Activated CD4-positive, alpha-beta T cell treated with anti-CD3 and anti-CD28 coated beads, Interleukin-2, amount 50 U/mL, for 24 hours (primary cell): ENCODE measurements around the gene BTRC.
A peak's percentile ranks its signal among the peaks of the same experiment; 100 is the strongest.

Experiments
- DNase-seq, 2 donors: peaks; one replicate each; pipeline ENCODE4 v3.0.0-alpha.2; 2020; ENCODE audit warnings: low read depth in 1 of 2, low spot score in 1 of 2

The BTRC gene

DNA sequence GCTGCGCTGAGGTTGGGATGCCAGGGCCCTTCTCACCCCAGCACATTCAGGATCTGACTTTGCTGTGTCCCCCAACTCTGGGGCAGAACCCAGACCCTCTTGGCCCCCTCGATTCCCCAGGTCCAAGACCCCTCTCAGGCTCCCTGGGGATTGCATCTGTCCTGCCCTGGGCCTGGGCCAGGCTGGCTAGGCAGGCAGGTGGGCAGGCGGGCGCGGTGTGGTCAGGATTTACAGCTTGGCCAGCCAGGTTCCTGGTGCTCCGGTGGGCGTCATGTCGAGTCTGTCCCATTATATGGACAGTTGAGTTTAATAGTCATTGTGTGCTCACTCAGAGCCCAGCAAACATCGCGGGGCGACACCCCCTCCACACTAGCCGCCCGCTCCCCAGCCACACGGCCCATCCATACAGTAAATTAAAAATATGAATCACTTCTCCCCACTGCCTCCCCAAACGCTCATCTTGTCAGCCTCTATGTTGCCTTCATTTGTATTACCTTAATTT, 210.6 kb downstream of the BTRC start:
- DNase-seq, result no peak

GRCh38 chr10:101565370-101565900, 211.5 kb downstream of the BTRC start:
- DNase-seq, result no peak

GRCh38 chr10:101565936-101566332, 212.0 kb downstream of the BTRC start:
- no peak for DNase-seq

GRCh38 chr10:101566333-101567164, 212.6 kb downstream of the BTRC start:
- DNase-seq, result no peak

GRCh38 chr10:101567165-101568006, 213.4 kb downstream of the BTRC start:
- no peak for DNase-seq

- no peak for DNase-seq
Observed at GRCh38 chr10:101568054-101568745, 214.2 kb downstream of the BTRC start.

GRCh38 chr10:101569323-101569621, 215.3 kb downstream of the BTRC start:
- DNase-seq, result no peak

DNA sequence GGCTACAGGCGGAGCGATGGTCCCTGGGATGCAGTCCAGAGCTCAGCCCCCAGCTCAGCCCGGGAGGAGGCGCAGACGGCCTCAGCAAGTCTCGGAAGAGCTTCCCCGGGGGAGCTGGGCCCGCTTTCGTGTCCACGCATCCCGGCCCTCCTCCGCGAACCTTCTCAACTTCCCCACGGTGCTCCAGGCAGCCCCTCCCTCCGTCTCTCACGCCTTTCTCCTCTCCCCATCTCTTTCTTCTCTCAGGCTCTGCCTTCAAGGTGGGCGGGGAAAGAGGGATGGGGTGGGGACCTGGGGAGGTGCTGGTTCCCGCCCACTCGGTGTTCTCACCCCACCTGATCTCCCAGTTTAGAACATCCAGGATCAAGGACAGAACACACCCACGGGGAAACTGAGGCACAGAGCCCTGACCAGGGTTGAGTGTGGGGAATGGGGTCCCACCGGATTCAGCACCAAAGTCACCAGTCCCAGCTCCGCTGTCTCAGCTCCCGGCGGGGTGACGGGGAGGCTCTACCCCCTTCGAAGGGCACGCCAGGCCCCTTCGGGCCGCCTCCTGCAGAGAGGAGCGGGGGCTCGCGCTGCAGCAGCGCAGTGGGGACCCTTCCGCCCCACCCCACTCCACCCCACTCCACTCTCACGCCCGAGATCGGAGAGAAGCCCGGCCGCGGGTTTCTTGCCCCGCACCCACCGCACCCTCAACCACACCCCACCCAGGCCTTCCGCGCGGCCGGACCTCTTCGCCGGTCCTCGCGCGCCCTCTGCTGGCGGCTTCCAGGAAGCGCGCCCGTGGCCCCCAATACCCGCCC, 215.9 kb downstream of the BTRC start:
- DNase-seq, result peak; percentile 60 to 70

DNA sequence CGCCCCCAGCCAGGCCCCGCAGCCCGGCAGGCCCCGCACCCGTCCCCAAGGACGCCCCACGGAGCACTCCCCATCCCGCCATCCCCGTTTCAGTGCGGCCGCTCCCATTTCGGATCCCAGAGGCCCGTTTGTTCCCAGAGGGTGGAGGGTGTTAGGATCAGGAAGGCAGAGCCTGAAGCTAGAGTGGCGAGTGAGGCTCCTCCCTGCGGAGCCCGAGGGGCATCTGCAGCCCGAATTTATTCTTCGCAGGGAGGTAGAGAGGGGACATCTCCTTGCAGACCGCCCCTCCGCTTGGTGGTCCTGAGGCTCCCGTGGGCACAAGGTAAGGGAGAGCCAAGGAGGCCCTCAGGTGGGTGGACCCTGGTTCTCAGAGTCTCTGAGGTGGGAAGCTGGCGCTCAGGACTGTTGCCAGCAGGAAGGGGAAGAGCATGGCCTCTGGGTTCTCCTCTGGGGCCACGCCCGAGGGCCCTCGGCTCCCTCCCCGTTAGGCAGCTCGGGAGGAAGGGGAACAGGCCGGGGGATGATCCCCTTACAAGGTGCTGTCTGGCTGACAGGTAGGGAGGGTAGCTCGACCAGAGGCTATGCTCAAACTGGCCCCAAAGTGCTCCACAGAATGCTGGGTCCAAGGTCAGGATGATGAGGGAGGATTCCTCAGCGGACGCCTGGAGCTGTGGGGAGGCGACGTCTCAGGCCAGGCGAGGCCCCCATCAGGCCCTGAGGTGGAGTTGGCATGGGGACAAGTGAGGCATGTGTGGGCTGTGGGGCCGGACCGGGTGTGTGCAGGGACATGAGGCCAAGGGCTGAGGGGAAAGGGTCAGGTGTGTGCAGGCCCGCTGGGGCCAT, 216.7 kb downstream of the BTRC start:
- DNase-seq, result no peak

DNA sequence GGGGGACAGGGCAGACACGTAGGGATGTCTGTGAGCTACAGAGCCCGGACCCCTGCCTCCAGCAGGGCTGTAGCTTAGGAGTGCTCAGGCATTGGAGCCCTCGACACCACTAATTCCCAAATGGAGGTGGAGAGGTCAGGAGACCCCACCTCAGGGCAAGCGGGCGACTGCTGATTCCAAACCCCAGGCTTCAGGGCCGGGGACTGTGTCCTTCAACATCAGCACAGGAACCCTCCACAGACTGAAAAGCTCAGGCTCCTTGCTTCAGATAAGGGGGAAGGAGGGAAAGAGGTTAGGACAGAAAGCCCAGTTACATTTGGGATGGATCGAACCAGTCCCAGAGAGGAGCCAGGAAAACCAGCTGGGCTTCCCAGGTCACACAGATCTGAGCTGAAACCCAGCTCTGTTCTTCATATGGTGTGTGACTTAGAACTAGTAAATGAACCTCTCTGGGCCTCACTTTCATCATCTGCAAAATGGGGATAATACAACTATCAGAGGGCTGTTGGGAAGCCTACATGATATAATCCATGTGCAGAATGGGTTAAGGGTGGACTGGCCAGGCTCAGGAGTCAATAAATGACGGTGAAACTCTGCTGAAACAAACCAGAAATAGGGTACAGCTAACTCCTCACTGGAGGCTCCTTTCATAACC, 217.4 kb downstream of the BTRC start:
- no peak for DNase-seq

GRCh38 chr10:101572126-101572525, 218.2 kb downstream of the BTRC start:
- no peak for DNase-seq

DNA sequence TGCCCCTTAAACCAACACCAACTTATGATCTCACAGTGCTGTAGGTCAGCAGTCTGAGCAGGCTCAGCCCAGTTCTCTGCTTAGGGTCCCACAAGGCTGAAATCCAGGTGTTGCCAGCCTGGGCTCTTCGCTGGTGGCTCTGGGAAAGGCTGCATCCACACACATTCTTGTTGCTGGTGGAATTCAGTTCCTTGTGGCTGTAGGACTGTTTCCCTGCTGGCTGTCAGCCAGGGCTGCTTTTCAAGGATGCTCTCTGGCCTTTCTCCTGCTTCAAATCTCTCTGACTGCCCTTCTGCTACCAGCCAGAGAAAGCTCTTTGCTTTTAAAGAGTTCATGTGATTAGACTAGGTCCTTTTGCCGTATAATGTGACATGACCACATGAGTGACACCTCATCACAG, 218.8 kb downstream of the BTRC start:
- no peak for DNase-seq

- DNase-seq, result no peak
Observed at GRCh38 chr10:101573885-101574753, 220.2 kb downstream of the BTRC start.

- DNase-seq, result no peak
Observed at GRCh38 chr10:101575091-101575490, 221.1 kb downstream of the BTRC start.

- no peak for DNase-seq
Observed at GRCh38 chr10:101575580-101576210, 221.7 kb downstream of the BTRC start.

DNA sequence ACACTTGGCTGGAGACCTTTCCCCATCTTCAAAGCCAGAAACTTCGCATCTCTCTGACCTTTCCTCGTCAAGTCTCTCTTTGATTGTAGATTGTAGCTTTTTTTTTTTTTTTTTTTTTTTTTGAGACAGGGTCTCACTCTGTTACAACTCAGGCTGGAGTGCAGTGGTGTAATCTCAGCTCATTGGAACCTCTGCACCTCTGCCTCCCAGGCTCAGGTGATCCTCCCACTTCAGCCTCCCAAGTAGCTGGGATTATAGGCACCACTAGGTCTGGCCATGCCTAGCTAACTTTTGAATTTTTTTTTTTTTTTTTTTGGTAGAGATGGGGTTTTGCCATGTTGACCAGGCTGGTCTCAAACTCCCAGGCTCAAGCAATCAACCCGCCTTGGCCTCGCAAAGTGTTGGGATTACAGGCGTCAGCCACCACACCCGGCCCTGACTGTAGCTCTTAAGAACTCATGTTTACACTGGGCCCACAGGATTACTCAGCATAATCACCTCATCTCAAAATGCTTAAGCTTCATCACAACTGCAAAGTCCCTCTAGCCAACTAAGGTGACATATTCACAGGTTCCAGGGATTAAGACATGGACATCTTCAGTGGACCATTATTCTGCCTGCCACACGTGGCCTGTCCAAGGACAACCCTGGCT, 222.4 kb downstream of the BTRC start:
- DNase-seq, result no peak
